GM18868 (cell line): ENCODE results near the gene CAMK4.

ENCODE experiments used
- ATAC-seq: cut with Tn5 transposase; IDR thresholded peaks from one replicate; pipeline ENCODE4 v1.9.1; 2021; ENCODE audit warnings: mild to moderate bottlenecking, moderate library complexity; ENCODE audit not compliant: unreplicated experiment

Gene CAMK4

DNA sequence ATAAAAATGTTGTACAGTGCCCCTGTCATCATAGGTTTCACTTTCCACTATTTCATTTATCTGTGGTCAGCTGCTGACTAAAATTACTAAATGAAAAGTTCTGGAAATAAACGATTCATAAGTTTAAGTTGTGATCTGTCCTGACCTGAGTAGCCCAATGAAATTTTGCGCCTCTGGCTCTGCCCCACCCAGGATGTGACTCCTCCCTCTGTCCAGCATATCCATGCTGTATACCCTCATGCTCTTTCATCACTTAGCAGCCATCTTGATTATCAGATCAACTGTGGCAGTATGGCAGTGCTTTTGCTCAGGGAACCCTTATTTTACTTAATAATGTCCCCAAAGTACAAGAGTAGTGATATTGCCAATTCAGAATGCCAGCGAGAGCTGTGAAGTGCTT, 190.9 kb downstream of the CAMK4 start:
- ATAC-seq, result no peak

DNA sequence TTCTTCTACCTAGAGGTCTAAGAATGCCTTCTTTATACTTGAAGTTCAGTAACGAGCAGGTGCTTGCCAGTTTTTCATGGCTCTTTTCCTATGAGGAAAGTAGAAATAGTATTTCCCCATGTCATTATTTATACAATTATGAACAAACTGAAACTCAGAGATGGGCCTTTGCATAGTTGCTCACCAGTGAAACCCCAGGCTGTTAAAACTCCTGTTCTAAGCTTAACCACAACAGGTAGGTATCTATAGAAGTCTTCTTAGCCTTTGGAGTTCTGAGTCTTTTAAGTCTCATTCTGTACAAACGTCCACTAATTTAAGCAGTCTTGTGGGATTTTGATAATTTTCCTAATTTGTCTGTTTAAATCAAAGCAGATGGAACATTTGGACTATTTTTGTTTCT, 198.1 kb downstream of the CAMK4 start:
- ATAC-seq, result peak; percentile 96

DNA sequence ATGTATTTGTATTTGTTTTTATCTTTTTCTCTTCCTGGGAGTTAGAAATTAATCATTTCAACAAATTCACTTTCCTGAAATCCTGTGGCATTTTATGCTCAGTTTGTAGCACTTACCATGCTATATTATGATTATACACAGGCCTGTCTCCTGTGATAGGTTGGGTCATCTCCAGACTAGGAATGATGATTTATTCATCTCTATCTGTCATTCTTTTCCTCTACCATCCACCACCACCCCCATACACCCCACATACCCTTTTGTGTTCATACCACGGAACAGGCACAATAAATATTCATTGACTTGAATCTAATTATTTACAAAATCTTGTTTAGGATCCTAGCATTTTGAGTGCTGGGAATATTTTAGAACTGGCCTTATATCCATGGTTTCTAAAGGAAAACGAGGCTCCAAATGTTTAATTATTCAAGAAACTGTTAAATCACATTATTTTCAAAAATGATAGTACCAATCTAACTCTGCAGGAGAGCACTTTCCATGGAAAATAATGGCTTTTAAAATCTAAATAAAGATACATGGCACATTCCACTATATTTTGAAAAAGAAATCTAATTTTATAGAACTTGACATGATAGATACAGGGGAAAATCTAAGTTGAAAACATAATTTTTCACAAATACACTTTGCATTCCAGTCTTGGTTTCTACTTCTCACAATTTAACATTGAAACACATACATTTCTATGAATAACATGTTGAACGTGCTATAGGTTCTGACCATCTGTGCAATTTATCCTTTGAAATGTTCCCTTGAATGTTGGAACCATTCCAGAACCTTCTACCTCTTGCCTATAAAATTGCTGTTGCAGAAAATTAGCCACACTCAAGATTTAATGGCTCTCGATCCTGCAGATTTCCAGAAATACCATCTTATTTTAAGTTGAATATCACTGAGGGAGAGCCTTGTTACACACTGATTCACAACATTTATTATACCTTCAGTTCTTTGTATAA, 198.8 kb downstream of the CAMK4 start:
- ATAC-seq, result no peak

DNA sequence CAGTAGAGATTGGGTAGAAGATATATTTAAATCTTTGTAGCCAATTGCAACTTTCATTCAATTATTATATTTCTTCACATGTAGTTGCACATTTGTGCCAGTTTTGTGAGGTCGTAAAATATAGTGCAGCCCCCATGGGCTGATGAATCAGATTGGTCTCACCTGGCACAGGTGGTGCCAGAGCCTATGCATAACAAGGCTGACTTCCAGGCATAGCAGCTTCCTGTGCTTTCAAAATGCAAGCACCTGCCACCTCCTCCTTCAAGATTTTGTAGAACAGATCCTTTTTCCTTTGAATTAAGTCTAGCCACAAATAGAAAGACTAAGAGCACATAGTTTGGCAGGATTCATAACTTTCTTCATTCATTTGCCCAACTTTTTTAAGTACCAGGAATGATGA, 201.0 kb downstream of the CAMK4 start:
- no peak for ATAC-seq

DNA sequence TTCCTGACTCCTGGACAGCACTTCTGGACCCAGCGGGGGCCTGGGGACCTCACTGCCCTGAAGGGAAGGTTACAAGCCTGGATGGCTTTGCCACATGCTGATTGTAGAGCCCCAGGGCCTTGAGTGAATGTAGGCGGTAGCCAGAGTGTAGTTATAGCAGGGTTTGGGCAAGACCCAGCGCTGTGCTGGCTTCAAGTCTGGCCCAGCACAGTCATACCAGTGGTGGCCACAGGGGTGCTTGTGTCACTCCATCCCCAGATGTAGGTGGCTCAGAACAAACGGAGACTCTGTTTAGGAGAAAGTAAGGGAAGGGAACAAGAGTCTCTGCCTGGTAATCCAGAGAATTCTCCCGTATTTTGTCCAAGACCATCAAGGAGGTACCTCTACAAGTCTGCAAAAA, 203.6 kb downstream of the CAMK4 start:
- no peak for ATAC-seq

DNA sequence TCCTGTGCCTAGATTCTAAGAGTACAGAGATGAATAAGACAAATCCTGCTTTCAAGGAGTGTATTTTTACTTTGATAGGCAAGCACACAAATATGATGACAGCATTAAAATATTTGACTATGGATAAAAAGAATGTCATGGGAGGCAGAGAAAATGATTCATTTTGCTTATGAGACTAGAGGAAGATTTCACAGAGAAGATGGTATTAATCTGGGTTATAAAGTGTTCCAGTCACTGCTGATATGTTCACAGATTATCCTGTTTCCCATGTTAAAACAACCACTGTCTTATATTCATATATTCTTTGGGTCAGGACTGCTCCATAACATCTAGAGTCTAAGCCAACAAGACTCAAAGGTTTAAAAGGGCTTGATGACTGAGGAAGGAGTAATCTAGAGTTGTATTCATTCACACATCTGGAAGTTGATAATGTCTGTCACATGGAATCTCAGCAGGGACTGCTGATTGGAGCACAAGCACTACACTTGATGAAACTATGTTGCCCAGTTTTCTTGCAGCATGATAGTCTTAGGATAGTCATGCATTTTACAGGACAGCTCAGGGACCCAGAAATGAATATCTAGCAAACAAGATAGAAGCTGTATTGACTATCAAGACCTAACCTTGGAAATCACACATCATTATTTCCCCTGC, 208.8 kb downstream of the CAMK4 start:
- ATAC-seq, result no peak

DNA sequence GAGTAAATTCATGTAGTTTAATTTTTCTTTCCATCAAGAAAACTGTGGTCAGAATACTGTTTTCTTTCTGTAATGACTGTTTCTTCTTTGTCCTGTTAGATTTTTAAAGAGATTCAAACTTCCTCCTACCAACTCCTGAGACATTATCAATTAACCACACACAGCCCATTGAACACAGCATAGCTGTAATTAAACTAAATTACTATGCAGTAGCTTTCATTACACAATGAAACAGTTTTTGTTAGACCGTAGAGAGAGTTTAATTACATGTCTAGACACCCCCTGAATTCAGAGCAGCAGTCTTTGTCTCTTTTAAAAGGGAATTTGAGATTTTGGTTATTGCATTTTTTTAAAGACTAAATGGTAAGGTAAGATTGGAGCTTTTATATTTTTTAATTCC, 210.6 kb downstream of the CAMK4 start:
- no peak for ATAC-seq

DNA sequence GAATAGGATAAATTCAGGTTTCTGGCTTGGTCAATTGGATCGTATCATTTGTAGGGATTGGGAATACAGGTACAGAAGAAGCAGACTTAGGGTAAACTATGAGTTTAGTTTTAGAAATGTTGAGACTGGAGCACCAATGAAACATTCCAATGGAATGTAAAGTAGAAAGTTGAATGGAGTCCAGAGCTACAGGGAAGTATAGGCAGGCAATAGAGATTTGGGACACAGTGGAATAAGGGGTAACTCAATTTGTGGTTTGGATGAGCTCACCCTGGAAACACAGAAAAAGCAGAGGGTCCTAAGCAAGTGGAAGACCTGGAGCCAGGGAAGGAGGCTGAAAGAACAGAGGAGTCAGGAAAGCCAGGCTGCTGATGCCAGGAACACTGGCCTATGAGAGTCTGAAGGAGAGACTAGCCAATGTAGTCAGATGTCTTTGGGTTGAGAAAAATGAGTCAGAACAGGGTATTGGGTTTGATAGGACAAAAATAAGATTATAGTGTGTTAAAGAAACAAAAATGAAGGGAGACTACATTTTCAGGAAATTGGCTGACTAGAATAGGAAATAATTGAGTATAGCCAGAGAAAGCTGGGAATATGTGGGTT, 215.4 kb downstream of the CAMK4 start:
- ATAC-seq, result no peak

DNA sequence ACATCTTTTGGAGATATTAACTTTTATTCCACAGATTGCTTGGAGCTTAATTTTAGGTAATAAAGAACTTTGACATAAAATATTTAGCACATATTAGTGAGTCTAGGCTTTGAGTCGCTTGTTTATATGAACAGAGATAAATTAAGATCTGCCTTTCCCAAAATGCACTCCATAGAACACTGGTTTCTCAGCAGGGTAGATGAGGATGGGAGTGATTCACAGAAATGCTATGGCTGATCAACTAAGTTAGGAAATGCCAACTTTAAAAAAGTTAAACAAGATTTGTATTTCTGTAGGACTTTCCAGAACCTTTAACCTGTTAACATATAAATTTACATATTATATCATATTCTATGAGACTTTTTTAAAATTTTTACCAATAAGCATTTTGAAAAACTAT, 222.9 kb downstream of the CAMK4 start:
- no peak for ATAC-seq

DNA sequence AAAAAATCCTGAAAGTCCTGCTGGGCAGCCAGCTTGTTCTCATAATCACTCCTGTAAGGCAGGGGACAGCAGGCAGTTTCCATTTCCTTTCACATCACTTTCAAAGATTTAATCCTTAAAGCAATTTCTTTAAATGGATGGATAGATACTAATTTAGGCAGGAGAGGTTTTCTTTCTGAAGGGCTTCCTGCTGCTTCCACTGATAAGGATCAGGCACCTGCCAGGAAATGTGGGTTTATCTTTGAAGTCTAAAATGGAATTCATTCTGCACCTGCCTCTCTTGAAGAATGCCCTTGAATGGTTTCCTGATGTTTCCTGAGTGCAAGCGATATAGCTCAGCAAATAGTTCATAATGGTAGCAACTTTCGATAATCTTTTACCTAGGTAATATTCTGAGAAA, 223.6 kb downstream of the CAMK4 start:
- ATAC-seq, result no peak

DNA sequence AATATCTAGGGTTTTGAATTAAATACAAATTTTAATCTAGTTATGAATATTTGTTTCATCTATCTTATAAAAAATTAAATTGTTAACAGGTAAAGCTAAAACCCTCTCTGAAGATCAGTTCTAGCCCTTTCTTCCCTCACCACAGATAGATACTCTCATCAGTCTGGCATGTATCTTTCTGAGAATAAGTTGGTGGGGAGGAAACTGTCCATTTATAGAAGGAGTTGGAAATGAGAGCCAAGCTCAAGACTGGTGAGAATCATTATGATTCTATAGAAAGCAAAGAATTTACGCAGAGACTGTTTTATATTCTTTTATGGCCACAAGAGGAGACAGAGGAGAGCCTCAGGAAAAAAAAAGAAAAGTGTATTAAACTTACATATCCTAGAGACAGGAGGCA, 229.1 kb downstream of the CAMK4 start:
- no peak for ATAC-seq

DNA sequence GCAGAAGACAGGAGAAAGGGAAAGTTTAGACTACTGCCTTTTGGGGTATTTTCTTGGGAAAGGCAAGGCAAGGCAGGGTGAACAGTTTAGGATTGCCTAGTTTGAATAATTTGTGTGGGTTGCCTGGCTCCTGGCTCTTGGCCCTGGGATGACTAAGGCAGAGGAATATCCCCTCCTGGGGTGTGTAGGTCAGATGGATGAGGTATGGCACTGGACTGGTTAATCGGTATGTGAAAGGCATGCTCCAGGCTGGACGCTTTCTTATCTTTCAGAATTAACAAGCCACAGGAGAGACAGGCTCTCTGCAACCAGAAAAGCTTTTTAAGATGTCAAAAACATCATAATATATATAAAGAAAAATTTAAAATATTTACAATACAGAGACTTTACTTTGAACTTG, 229.6 kb downstream of the CAMK4 start:
- no peak for ATAC-seq

DNA sequence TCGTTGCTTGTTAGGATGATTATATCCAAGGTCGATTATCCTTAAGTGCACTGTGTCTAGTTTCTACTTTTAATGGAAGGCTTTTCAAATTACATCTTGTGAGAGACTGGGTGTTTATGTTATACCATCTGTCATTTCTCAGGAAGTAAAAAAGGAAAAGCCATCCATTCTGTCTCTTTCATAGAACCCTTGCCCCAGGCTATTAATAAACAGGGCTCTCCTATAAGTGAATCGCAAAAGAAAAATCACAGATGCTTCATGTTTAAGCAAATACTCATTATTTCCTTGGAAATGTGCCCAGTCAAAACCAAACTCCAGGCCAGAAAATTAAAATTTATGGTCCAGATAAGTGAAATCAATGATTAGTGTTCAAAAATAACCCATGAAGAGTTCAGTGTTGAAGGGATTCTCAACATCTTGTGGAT, 230.0 kb downstream of the CAMK4 start:
- no peak for ATAC-seq

DNA sequence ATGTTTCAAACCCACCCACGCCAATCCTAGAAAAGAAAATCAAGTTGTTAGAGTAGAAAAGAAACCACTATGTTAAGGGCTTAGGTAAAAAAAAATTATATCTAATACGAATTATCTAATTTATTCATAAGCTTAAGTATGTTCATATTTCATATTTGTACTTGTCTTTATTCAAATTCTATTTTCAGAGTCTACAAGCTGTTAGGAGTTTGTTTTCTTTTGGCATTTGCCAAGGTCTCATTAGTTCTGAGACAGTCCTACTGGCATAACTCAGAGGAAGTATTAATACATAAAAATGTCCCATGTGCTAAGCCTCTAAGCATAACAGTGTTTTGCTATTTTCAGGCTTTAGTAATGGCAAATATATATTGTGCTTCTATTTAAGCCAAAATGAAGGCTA, 230.6 kb downstream of the CAMK4 start:
- no peak for ATAC-seq

DNA sequence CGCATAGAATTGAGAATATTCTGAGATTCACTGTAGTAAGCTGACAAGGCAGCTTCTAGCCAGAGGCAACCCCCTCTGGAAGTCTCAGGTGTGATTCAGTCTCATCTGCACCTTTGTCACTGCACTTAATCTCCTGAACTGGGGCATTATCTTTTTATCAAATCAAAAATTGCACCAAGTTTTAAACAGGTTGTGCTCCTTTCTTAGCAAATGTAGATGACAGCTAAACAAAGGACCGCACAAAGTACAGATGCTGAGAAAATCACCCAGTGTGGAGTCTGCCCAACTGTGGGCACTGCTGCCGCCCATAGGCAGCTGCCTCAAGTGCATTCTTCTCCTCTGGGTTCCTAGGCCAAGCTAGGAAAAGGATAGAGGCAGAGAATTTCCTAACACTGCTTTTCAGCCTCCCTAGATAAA, 237.1 kb downstream of the CAMK4 start:
- ATAC-seq, result peak; percentile 66

DNA sequence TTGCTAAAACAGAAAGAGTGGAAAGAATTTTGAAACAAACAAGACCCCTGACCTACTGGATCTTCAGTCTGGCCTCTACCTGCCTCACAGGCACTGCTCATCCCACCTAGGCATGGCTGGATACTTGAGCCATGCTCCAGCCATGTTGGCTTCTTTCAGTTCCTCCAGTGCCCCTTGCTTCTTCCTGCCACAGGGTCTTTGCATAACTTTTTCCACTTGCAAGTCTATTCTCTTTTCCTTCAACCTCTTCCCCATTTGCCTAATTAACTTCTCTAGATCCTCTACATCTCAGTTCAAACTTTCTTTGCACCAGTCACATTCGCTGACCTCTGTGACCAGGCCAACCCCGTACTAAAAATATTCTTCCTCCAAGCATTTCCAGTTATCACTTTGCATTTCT, 237.8 kb downstream of the CAMK4 start:
- no peak for ATAC-seq

DNA sequence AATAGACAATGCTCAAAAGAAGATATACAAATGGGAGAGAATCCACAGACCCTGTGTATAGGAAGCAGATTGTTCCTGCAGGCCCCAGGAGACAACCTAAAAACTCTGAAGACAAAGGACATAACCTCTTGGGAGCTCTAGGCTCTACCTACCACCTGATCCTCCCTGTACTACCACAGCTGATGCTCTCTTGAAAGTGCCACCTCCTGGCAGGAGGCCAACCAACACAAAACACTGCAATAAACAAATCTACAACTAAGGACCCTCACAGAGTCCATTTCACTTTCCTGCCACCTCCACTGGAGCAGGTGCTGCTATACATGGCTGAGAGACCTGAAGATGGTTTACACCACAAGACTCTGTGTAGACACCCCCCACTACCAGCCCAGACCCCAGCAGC, 239.1 kb downstream of the CAMK4 start:
- ATAC-seq, result no peak

DNA sequence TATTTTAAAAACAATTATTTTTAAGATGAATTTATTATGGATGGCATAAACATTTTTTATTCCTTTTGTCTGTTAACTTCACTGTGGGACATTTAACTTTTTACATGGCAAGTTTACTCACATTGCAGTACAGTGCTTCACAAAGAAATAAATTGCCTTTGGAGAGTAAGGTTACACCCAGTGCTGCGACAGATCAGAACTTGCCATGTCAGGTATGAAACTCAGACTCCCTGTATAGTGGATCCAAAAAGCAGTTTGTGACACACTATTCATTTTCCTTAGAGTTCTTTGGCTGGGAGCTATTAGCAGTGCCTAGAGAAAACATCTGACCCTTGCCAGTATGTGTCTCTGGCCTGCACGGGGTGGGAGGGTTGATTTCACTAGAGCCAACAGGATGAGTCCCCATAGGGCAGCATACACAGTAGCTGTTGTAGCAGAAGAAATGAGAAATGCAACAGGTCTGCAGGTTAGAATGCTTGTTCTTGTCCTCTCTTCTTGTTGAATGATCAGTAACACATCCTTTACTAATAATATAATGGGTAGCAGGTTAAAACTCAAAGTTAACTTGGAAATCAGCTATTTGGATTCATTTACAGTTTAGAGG, 245.2 kb downstream of the CAMK4 start:
- no peak for ATAC-seq

DNA sequence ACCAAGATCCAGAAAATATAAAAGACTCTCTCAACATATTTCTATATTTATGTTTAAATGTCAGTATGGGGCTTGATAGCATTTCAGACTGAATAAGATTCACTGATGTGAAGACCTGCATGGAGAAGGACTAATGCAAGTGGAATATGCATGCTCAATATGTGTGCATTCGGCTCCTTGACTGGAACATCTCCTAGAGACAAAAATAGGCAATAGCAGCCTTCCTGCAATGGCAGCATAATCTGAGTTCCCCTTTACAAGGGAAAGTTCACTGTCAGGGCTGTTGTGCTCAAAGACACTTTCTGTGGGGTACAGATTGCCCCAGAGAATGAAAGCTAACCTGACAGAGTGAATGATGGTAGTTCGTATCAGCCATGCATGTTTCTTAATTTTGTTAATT, 245.7 kb downstream of the CAMK4 start:
- no peak for ATAC-seq

DNA sequence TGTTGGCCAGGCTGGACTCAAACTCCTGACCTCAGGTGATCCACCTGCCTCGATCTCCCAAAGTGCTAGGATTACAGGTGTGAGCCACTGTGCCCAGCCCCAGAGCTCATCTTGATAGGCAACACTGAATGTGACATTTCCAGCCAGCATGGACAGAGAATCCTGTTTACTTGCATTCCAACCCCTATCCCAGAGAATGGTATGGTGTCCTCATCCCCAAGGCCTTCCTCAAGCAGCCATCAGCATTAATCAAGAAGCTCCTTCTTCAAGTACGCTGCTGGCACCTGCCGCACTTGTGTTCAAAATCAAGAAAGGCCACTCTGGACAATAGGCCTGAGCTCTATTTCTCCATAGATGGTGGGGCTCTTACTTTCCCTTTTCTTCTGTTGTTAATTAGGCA, 247.9 kb downstream of the CAMK4 start:
- peak; percentile 12 for ATAC-seq

DNA sequence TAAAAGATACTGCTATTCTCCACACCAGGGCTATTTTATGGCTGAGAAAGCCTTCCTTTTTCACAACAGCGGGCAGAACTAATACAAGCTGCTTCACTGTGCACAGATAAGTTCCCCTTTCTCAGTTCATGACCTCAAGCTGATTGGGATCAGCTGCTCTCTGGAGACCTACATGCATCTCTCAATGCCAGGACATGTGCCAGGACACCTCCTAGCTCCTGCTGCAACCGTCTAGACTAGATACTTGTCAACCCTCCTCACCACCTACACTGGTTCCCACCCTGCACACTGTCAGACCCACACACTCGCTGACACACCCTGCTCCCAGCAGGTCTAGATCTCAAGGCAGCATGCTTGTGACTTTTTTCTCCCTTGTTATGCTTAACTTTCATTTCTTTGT, 248.4 kb downstream of the CAMK4 start:
- peak; percentile 90 for ATAC-seq
